Thoracic aorta (tissue), 2 donors: ENCODE measurements around the gene SHC4. TPM values are rescaled to one million over a fixed set of nuclear protein-coding genes. Genes with fewer than 3 reads are reported as not detected.

Source experiments
- ATAC-seq: fragments of 150-250 bp; one replicate; pipeline ENCODE4 v1.8.0; 2017; ENCODE audit warnings: low read depth; ENCODE audit not compliant: insufficient number of reproducible peaks, low FRiP score
- DNase-seq: peaks from one replicate; pipeline ENCODE4 v3.0.0-alpha.2; 2020; ENCODE audit warnings: low spot score
- H3K27ac ChIP-seq, 2 donors: fragments of 200-600 bp; sonication (generic); 1 replicate in 1 of 2; 2 replicates in 1 of 2; pipeline ENCODE4 v1.5.1; 2016; ENCODE audit warnings: mild to moderate bottlenecking in 2 of 2, moderate library complexity in 2 of 2
- H3K27me3 ChIP-seq: fragments of 200-600 bp; sonication (generic); replicated peaks from 2 replicates; pipeline ENCODE4 v1.6.0; 2016; ENCODE audit warnings: mild to moderate bottlenecking; ENCODE audit not compliant: insufficient read depth
- H3K36me3 ChIP-seq: fragments of 200-600 bp; sonication (generic); one replicate; pipeline ENCODE4 v1.5.1; 2016
- H3K4me1 ChIP-seq, 2 donors: fragments of 200-600 bp; sonication (generic); 1 replicate in 1 of 2; 2 replicates in 1 of 2; pipeline versions ENCODE4 v1.5.1 to v1.6.0; 2016; ENCODE audit warnings: low read depth in 2 of 2, mild to moderate bottlenecking in 1 of 2; ENCODE audit not compliant: control insufficient read depth in 1 of 2
- H3K4me3 ChIP-seq: fragments of 200-600 bp; sonication (generic); 2 replicates; pipeline ENCODE4 v1.5.1; 2016; ENCODE audit warnings: mild to moderate bottlenecking
- H3K9me3 ChIP-seq: fragments of 200-600 bp; sonication (generic); 2 replicates; pipeline ENCODE4 v1.5.1; 2016
- total RNA-seq, 2 donors: library from RNA; depleted of rRNA; stranded (reverse); fragments of >200 nt; gene quantifications; one replicate each; pipeline versions ENCODE4 v1.1.0 to v1.2.3, GENCODE V29; 2016
- TF ChIP-seq, protein P1 (sequence below): fragments of 200-600 bp; sonication (generic); IDR thresholded peaks from one replicate; pipeline ENCODE4 v1.5.1; 2019; ENCODE audit warnings: antibody characterized with exemption

SHC4 gene
- total RNA-seq, 2 donors from 2014 or later, result 13.8 to 16.1 TPM

GRCh38 chr15:48968066-48968465 is 4.3 kb upstream of the SHC4 start:
- Histone ChIP-seq H3K27ac (no peak overlapping the region), H3K27me3 (no peaks in the 10 kb centered on the region), H3K9me3 (no peaks in the 10 kb centered on the region), H3K4me1 (peaks cover 17 to 38% of the 10 kb centered on the region in 2 donors), H3K4me3 (no peak overlapping the region), H3K36me3 (no peaks in the 10 kb centered on the region)
- no peak for DNase-seq
- ATAC-seq, result no peak
- TF ChIP-seq, protein P1, sequence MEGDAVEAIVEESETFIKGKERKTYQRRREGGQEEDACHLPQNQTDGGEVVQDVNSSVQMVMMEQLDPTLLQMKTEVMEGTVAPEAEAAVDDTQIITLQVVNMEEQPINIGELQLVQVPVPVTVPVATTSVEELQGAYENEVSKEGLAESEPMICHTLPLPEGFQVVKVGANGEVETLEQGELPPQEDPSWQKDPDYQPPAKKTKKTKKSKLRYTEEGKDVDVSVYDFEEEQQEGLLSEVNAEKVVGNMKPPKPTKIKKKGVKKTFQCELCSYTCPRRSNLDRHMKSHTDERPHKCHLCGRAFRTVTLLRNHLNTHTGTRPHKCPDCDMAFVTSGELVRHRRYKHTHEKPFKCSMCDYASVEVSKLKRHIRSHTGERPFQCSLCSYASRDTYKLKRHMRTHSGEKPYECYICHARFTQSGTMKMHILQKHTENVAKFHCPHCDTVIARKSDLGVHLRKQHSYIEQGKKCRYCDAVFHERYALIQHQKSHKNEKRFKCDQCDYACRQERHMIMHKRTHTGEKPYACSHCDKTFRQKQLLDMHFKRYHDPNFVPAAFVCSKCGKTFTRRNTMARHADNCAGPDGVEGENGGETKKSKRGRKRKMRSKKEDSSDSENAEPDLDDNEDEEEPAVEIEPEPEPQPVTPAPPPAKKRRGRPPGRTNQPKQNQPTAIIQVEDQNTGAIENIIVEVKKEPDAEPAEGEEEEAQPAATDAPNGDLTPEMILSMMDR, result no peak

- H3K4me3 ChIP-seq, result no peak overlapping the region
- H3K4me1 ChIP-seq, result peaks cover 17 to 42% of the 10 kb centered on the region in 2 donors
- no peak for DNase-seq
- H3K9me3 ChIP-seq, result no peaks in the 10 kb centered on the region
- TF ChIP-seq, protein P1, result no peak
- H3K36me3 ChIP-seq, result no peaks in the 10 kb centered on the region
- H3K27ac ChIP-seq, result peak overlapping the region; percentile 69 to 72
- no peaks in the 10 kb centered on the region for H3K27me3 ChIP-seq
- ATAC-seq, result no peak
These were observed 3.6 kb upstream of the SHC4 start for GRCh38 chr15:48967336-48967735.

DNA sequence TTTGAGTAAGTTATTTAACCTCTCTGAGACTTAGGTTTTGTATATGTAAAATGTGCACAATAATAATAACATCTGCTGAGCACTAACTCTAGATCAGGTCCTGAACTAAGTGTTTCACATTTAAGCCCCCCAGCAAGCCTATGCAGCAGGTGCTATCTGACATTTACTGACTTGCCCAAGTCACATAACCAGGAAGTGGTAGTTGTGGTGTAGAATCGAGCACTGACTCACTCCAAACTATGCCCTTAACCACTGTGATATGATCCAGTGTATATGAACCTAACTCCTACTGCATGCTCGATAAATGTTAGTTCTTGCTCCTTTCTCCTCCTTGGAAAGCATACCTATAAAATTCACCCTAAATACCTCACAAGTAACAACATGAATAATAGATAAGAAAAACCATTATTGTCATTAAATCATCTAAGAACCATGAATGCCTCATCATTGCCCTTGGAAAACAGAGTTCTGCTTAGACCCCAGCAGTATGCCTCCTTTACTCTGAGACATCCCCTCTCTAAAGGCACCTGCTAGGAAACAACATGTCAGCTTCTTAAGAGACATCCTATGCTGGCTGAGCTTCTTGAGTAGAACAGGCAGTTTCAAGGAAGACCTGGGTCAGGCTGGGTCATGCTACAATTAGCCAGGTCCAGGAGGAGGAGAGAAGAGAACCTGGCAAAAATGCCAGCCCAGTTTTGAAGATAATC is 3.0 kb upstream of the SHC4 start:
- Histone ChIP-seq H3K4me3 (no peak overlapping the region), H3K4me1 (peaks cover 17 to 47% of the 10 kb centered on the region in 2 donors), H3K36me3 (no peaks in the 10 kb centered on the region), H3K27ac (peak overlapping the region; percentile 69 to 72), H3K27me3 (no peaks in the 10 kb centered on the region), H3K9me3 (no peaks in the 10 kb centered on the region)
- DNase-seq (no peak), ATAC-seq (no peak)
- TF ChIP-seq, protein P1, result no peak

GRCh38 chr15:48965972-48966371 is 2.3 kb upstream of the SHC4 start:
- Histone ChIP-seq H3K36me3 (no peaks in the 10 kb centered on the region), H3K4me1 (peaks cover 17 to 54% of the 10 kb centered on the region in 2 donors), H3K27me3 (no peaks in the 10 kb centered on the region), H3K9me3 (no peaks in the 10 kb centered on the region), H3K27ac (peak overlapping the region; percentile 69 to 72), H3K4me3 (no peak overlapping the region)
- TF ChIP-seq, protein P1, result no peak
- no peak for ATAC-seq
- DNase-seq, result no peak

DNA sequence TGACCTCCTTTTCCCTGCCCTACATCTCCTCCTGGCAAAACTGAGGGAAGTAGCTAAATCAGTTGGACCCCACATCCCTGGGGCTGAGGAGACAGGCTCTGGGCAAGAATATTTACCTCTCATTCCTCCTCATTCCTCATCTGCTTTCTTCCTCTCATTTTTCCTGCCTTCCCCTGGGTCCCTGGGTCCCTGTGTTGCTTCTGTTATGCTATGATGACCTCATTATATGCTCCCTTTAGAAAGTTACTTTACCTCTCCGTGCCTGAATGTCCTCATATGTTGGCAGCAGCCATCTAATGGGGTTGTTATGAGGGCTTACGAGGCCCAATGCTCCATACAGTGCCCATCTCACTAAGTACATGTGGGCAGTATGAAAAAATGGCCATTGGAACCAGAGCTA is 1.2 kb upstream of the SHC4 start:
- H3K9me3 ChIP-seq, result no peaks in the 10 kb centered on the region
- DNase-seq, result no peak
- no peak overlapping the region for H3K27ac ChIP-seq
- no peaks in the 10 kb centered on the region for H3K27me3 ChIP-seq
- H3K4me3 ChIP-seq, result no peak overlapping the region
- H3K36me3 ChIP-seq, result no peaks in the 10 kb centered on the region
- peaks cover 17 to 55% of the 10 kb centered on the region in 2 donors for H3K4me1 ChIP-seq
- no peak for ATAC-seq
- TF ChIP-seq, protein P1, result no peak
